ENCODE results near the gene SLC6A1. TPM values are rescaled to one million over a fixed set of nuclear protein-coding genes. Genes with fewer than 3 reads are reported as not detected.

SLC6A1 gene
- total RNA-seq, 1 donor from 2014 or later: not detected

- intact Hi-C loops (cut with micrococcal nuclease): no loop called here
These were observed 96.3 kb downstream of the SLC6A1 start for GRCh38 chr3:11088831-11089230.

Other genes starting within 250 kb of the SLC6A1 start
- not detected in 2 replicates for gene SLC6A11, start 176.5 kb upstream of the SLC6A1 start, total RNA-seq
- 0.41 and 0.43 TPM in 2 replicates for gene HRH1, start 161.7 kb downstream of the SLC6A1 start, total RNA-seq

All from T-helper 2 cell treated with Interferon-gamma antibody and Interleukin-4, amounts not matched to agents 100 ng/mL and 5 ng/mL, for 36 hours (primary cell).